ENCODE data around the gene IL20.

The IL20 gene

DNA sequence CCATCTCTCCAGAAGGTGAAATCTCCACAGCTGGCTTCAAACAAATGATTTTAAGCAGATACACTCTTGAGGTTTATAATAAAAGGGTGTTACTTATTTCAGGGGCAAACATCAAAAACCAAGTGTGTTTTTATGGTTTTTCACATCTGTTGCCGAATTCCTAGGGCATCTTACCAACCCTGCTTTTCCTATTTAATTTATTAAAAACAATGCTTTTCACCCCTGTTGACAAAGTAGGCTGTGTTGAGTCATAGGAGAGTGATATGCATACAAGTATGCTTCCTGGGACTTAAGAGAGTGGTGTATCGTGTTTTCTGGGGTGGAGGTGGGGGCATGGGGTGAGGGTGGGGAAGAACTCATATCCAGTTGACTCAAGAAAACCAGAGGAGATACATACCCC is 29.3 kb upstream of the IL20 start:
- Histone ChIP-seq H3K9me3 (ENCODE audit: control insufficient read depth, insufficient read depth, low read depth, low read length) (no peaks in the 10 kb centered on the region), H3K4me3 (ENCODE audit: low read depth, low read length) (no peak overlapping the region), H3K36me3 (ENCODE audit: control insufficient read depth in 2 of 2, insufficient read depth in 1 of 2, low read length in 2 of 2) (no peaks in the 10 kb centered on the region), H3K4me1 (ENCODE audit: control insufficient read depth, insufficient read depth, low read length) (peaks cover 3% of the 10 kb centered on the region; the same call in 1 of the 2 replicates), H3K27ac (ENCODE audit: extremely low read depth, low read depth, low read length) (no peak overlapping the region)
- CTCF ChIA-PET = interaction anchor here (0.6 to 1.6 kb wide), 6 partner anchors 9 to 110 kb away, joined by 3 to 7 read pairs (median 4); partner anchors contain the start of gene IL20
- no peak for TF ChIP-seq KLF8 (tag by site-specific recombination; IDR thresholded peaks at IDR 0.05)
- no peak for TF ChIP-seq ZNF776 (tag by site-specific recombination; IDR thresholded peaks at IDR 0.05; ENCODE audit: borderline replicate concordance)
- no peak for TF ChIP-seq ZNF184 (tag by site-specific recombination; IDR thresholded peaks at IDR 0.05)
- TF ChIP-seq ZNF843 (tag by site-specific recombination; IDR thresholded peaks at IDR 0.05) = no peak
- TF ChIP-seq ZNF211 (tag by site-specific recombination; IDR thresholded peaks at IDR 0.05; ENCODE audit: low read depth) = no peak
- TF ChIP-seq, protein P1, sequence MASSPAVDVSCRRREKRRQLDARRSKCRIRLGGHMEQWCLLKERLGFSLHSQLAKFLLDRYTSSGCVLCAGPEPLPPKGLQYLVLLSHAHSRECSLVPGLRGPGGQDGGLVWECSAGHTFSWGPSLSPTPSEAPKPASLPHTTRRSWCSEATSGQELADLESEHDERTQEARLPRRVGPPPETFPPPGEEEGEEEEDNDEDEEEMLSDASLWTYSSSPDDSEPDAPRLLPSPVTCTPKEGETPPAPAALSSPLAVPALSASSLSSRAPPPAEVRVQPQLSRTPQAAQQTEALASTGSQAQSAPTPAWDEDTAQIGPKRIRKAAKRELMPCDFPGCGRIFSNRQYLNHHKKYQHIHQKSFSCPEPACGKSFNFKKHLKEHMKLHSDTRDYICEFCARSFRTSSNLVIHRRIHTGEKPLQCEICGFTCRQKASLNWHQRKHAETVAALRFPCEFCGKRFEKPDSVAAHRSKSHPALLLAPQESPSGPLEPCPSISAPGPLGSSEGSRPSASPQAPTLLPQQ (tag by site-specific recombination; IDR thresholded peaks at IDR 0.05) = no peak
- no peak for TF ChIP-seq ZBTB17 (tag by site-specific recombination; IDR thresholded peaks at IDR 0.05)
- TF ChIP-seq ZNF548 (tag by site-specific recombination; IDR thresholded peaks at IDR 0.05) = no peak
- TF ChIP-seq ZNF2 (tag by site-specific recombination; IDR thresholded peaks at IDR 0.05) = no peak
- TF ChIP-seq PBX3 (CRISPR knock-in tag; IDR thresholded peaks at IDR 0.05) = no peak
- no peak for TF ChIP-seq ZNF664 (tag by site-specific recombination; IDR thresholded peaks at IDR 0.05)
- no peak for TF ChIP-seq ZNF214 (tag by site-specific recombination; IDR thresholded peaks at IDR 0.05; ENCODE audit: borderline replicate concordance)
- no peak for TF ChIP-seq ZNF302 (tag by site-specific recombination; IDR thresholded peaks at IDR 0.05; ENCODE audit: low read depth)
- no peak for TF ChIP-seq OSR2 (tag by site-specific recombination; IDR thresholded peaks at IDR 0.05)
- no peak for TF ChIP-seq ZNF239 (tag by site-specific recombination; IDR thresholded peaks at IDR 0.05)
- no peak for TF ChIP-seq PATZ1 (tag by site-specific recombination; IDR thresholded peaks at IDR 0.05)
- TF ChIP-seq, protein P2, sequence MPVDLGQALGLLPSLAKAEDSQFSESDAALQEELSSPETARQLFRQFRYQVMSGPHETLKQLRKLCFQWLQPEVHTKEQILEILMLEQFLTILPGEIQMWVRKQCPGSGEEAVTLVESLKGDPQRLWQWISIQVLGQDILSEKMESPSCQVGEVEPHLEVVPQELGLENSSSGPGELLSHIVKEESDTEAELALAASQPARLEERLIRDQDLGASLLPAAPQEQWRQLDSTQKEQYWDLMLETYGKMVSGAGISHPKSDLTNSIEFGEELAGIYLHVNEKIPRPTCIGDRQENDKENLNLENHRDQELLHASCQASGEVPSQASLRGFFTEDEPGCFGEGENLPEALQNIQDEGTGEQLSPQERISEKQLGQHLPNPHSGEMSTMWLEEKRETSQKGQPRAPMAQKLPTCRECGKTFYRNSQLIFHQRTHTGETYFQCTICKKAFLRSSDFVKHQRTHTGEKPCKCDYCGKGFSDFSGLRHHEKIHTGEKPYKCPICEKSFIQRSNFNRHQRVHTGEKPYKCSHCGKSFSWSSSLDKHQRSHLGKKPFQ (tag by site-specific recombination; IDR thresholded peaks at IDR 0.05) = no peak
- POLR2A ChIA-PET = no interaction called here

DNA sequence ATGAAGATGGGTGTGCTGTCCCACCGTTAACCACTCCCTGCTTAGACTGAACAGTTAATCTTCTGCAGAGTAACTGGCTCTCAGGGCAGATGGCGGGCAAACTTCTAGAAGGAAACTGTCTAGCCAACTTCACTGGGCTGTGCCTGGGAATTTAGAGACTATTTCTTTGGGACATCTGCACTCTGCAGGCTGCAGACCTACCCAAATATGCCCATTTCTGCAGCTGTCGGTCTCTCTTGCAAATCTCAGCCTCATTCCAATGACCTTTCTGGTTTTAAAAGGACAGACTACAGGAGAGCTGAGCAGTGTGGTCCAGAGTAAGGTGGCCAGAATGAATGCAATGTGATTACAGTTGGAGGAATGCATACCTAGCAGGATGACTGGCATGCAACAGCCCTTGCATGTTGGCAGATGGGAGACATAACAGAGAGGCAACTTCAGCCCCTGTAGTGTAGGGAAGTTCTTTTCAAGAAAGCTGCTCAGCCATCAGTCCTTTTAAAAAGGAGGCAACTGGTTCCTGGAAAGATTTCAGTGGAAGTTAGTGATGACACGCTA is 26.3 kb upstream of the IL20 start:
- no peak overlapping the region for H3K4me3 ChIP-seq (ENCODE audit: low read depth, low read length)
- POLR2A ChIA-PET = no interaction called here
- H3K27ac ChIP-seq (ENCODE audit: extremely low read depth, low read depth, low read length) = no peak overlapping the region
- H3K9me3 ChIP-seq (ENCODE audit: control insufficient read depth, insufficient read depth, low read depth, low read length) = no peaks in the 10 kb centered on the region
- no peaks in the 10 kb centered on the region; the same call in 1 of the 2 replicates for H3K4me1 ChIP-seq (ENCODE audit: control insufficient read depth, insufficient read depth, low read length)
- no peaks in the 10 kb centered on the region for H3K36me3 ChIP-seq (ENCODE audit: control insufficient read depth in 2 of 2, insufficient read depth in 1 of 2, low read length in 2 of 2)
- CTCF ChIA-PET = no interaction called here
- TF ChIP-seq ZNF335 (tag by site-specific recombination; conservative IDR thresholded peaks at IDR 0.05) = no peak
- TF ChIP-seq ZNF132 (tag by site-specific recombination; IDR thresholded peaks at IDR 0.05; ENCODE audit: borderline replicate concordance) = no peak

All from HEK293 (cell line).